ENCODE measurements around the gene VEZT.

Gene VEZT

GRCh38 chr12:95262808-95263207 lies 45.2 kb downstream of the VEZT start:
- H3K9me3 ChIP-seq = no peaks in the 10 kb centered on the region
- no peak overlapping the region for H3K9ac ChIP-seq
- H3K4me2 ChIP-seq = no peak overlapping the region
- no peak for TF ChIP-seq Cebpa-rat (IDR thresholded peaks at IDR 0.05)
- H3K27ac ChIP-seq = no peak overlapping the region
- peaks cover 96% of the 10 kb centered on the region for H3K36me3 ChIP-seq
- H3K4me3 ChIP-seq = no peak overlapping the region
- H3K27me3 ChIP-seq = no peaks in the 10 kb centered on the region
- no peaks in the 10 kb centered on the region for H3K4me1 ChIP-seq
- H4K20me1 ChIP-seq = peaks cover 54% of the 10 kb centered on the region

GRCh38 chr12:95265765-95266164 lies 48.2 kb downstream of the VEZT start:
- Histone ChIP-seq H3K36me3 (peaks cover 90% of the 10 kb centered on the region), H3K9me3 (no peaks in the 10 kb centered on the region), H3K27ac (no peak overlapping the region), H3K4me3 (no peak overlapping the region), H4K20me1 (peaks cover 32% of the 10 kb centered on the region), H3K9ac (no peak overlapping the region), H3K4me1 (no peaks in the 10 kb centered on the region), H3K4me2 (no peak overlapping the region), H3K27me3 (no peaks in the 10 kb centered on the region)
- TF ChIP-seq Cebpa-rat (IDR thresholded peaks at IDR 0.05) = no peak

- Histone ChIP-seq H4K20me1 (peaks cover 27% of the 10 kb centered on the region), H3K9me3 (no peaks in the 10 kb centered on the region), H3K4me3 (no peak overlapping the region), H3K27me3 (no peaks in the 10 kb centered on the region), H3K4me1 (no peaks in the 10 kb centered on the region), H3K27ac (no peak overlapping the region), H3K4me2 (no peak overlapping the region), H3K36me3 (peaks cover 90% of the 10 kb centered on the region), H3K9ac (no peak overlapping the region)
- no peak for TF ChIP-seq Cebpa-rat (IDR thresholded peaks at IDR 0.05)
These were observed 48.6 kb downstream of the VEZT start for GRCh38 chr12:95266254-95266653.

GRCh38 chr12:95269892-95270291 lies 52.3 kb downstream of the VEZT start:
- no peaks in the 10 kb centered on the region for H3K4me1 ChIP-seq
- no peak for TF ChIP-seq Cebpa-rat (IDR thresholded peaks at IDR 0.05)
- no peak overlapping the region for H3K4me3 ChIP-seq
- peaks cover 82% of the 10 kb centered on the region for H3K36me3 ChIP-seq
- no peak overlapping the region for H3K9ac ChIP-seq
- no peak overlapping the region for H3K4me2 ChIP-seq
- no peaks in the 10 kb centered on the region for H3K9me3 ChIP-seq
- peaks cover 1% of the 10 kb centered on the region; the same call in 1 of the 2 replicates for H4K20me1 ChIP-seq
- no peaks in the 10 kb centered on the region for H3K27me3 ChIP-seq
- H3K27ac ChIP-seq = no peak overlapping the region

- Histone ChIP-seq H3K4me1 (no peaks in the 10 kb centered on the region), H3K9me3 (no peaks in the 10 kb centered on the region), H3K27me3 (no peaks in the 10 kb centered on the region), H3K4me2 (no peak overlapping the region), H3K27ac (no peak overlapping the region), H4K20me1 (no peaks in the 10 kb centered on the region), H3K36me3 (peaks cover 86% of the 10 kb centered on the region), H3K4me3 (no peak overlapping the region), H3K9ac (no peak overlapping the region)
- no peak for TF ChIP-seq Cebpa-rat (IDR thresholded peaks at IDR 0.05)
These were observed 53.9 kb downstream of the VEZT start for GRCh38 chr12:95271465-95271864.

GRCh38 chr12:95277139-95277538 lies 59.5 kb downstream of the VEZT start:
- Histone ChIP-seq H4K20me1 (no peaks in the 10 kb centered on the region), H3K27ac (no peak overlapping the region), H3K9ac (no peak overlapping the region), H3K27me3 (no peaks in the 10 kb centered on the region), H3K4me1 (no peaks in the 10 kb centered on the region), H3K9me3 (no peaks in the 10 kb centered on the region), H3K36me3 (peaks cover 91% of the 10 kb centered on the region), H3K4me3 (no peak overlapping the region), H3K4me2 (no peak overlapping the region)
- no peak for TF ChIP-seq Cebpa-rat (IDR thresholded peaks at IDR 0.05)

- no peak overlapping the region for H3K9ac ChIP-seq
- H3K4me1 ChIP-seq = no peaks in the 10 kb centered on the region
- no peaks in the 10 kb centered on the region for H3K27me3 ChIP-seq
- no peak overlapping the region for H3K27ac ChIP-seq
- H3K9me3 ChIP-seq = no peaks in the 10 kb centered on the region
- H4K20me1 ChIP-seq = no peaks in the 10 kb centered on the region
- no peak overlapping the region for H3K4me3 ChIP-seq
- peaks cover 99% of the 10 kb centered on the region for H3K36me3 ChIP-seq
- no peak for TF ChIP-seq Cebpa-rat (IDR thresholded peaks at IDR 0.05)
- no peak overlapping the region for H3K4me2 ChIP-seq
These were observed 62.2 kb downstream of the VEZT start for GRCh38 chr12:95279856-95280255.

GRCh38 chr12:95282266-95282665 lies 64.7 kb downstream of the VEZT start:
- no peak for TF ChIP-seq Cebpa-rat (IDR thresholded peaks at IDR 0.05)
- Histone ChIP-seq H3K9ac (no peak overlapping the region), H3K36me3 (peaks cover 95% of the 10 kb centered on the region), H3K4me1 (peaks cover 6% of the 10 kb centered on the region), H3K9me3 (no peaks in the 10 kb centered on the region), H3K27ac (no peak overlapping the region), H3K4me3 (no peak overlapping the region), H4K20me1 (no peaks in the 10 kb centered on the region), H3K27me3 (no peaks in the 10 kb centered on the region), H3K4me2 (no peak overlapping the region)

- no peaks in the 10 kb centered on the region for H3K27me3 ChIP-seq
- H3K4me1 ChIP-seq = peaks cover 6% of the 10 kb centered on the region
- TF ChIP-seq Cebpa-rat (IDR thresholded peaks at IDR 0.05) = no peak
- H3K4me3 ChIP-seq = no peak overlapping the region
- no peak overlapping the region for H3K4me2 ChIP-seq
- no peaks in the 10 kb centered on the region for H3K9me3 ChIP-seq
- peaks cover 90% of the 10 kb centered on the region for H3K36me3 ChIP-seq
- no peak overlapping the region for H3K9ac ChIP-seq
- H3K27ac ChIP-seq = no peak overlapping the region
- no peaks in the 10 kb centered on the region for H4K20me1 ChIP-seq
These were observed 65.8 kb downstream of the VEZT start for GRCh38 chr12:95283371-95283770.

- H3K4me2 ChIP-seq = no peak overlapping the region
- H3K27me3 ChIP-seq = no peaks in the 10 kb centered on the region
- TF ChIP-seq Cebpa-rat (IDR thresholded peaks at IDR 0.05) = no peak
- peaks cover 6% of the 10 kb centered on the region for H3K4me1 ChIP-seq
- no peaks in the 10 kb centered on the region for H3K9me3 ChIP-seq
- H3K36me3 ChIP-seq = peaks cover 78% of the 10 kb centered on the region
- peaks cover 3% of the 10 kb centered on the region; the same call in 1 of the 2 replicates for H4K20me1 ChIP-seq
- H3K4me3 ChIP-seq = no peak overlapping the region
- no peak overlapping the region for H3K27ac ChIP-seq
- no peak overlapping the region for H3K9ac ChIP-seq
These were observed 69.1 kb downstream of the VEZT start for GRCh38 chr12:95286713-95287112.

GRCh38 chr12:95291501-95291900 lies 73.9 kb downstream of the VEZT start:
- peaks cover 74% of the 10 kb centered on the region for H3K36me3 ChIP-seq
- H3K9ac ChIP-seq = no peak overlapping the region
- H3K4me2 ChIP-seq = no peak overlapping the region
- H3K9me3 ChIP-seq = no peaks in the 10 kb centered on the region
- H3K4me1 ChIP-seq = peaks cover 2% of the 10 kb centered on the region
- no peak overlapping the region for H3K27ac ChIP-seq
- H3K4me3 ChIP-seq = no peak overlapping the region
- no peak for TF ChIP-seq Cebpa-rat (IDR thresholded peaks at IDR 0.05)
- peaks cover 9% of the 10 kb centered on the region; the same call in 1 of the 2 replicates for H4K20me1 ChIP-seq
- H3K27me3 ChIP-seq = no peaks in the 10 kb centered on the region
